Activated T-cell treated with anti-CD3 and anti-CD28 coated beads for 24 hours (primary cell): ENCODE results near the gene VEZF1.
"Not testable (repeated sequence)": the region's sequence is repeated elsewhere in the genome, so short reads cannot be mapped to it uniquely, and the experiment has no call there.

Experiments used
- DNase-seq: peaks from one replicate; pipeline ENCODE4 v3.0.0-alpha.2; 2020; ENCODE audit warnings: low read depth

The VEZF1 gene

DNA sequence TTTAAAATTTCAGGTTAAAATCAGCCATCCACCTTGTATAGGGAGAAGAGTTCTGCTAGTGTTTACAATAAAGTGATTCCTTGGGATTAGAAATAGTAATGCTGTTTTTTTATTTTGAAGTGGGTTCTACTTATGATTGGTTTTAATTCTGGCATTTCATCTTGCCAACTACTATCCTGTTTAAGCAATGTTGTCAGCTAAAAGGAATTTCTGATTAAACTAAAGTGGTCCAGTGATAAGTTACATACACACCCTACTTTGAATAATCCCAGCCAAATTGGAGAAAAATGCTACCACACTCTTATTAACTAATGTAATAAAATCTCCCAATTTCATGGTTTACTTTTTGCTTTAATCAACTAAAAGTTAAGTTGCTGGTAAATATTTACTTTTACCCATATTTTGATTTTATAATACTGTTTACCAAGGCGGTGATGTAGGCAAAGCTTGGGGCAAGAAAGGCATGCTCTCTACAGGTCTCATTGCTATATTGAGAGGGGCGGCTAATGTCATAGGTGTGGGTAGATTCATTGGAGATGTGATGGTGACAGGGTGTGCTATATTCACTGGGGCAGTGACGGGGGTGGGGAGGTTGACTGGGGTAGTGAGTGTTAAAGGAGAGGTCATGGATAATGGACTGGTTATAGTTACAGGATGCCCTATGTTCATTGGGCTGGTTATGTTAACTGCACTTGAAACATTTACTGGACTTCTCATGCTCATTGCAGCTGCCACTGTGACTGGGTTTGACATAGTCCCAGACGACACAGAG is 13.8 kb downstream of the VEZF1 start:
- not testable (repeated sequence) for DNase-seq

DNA sequence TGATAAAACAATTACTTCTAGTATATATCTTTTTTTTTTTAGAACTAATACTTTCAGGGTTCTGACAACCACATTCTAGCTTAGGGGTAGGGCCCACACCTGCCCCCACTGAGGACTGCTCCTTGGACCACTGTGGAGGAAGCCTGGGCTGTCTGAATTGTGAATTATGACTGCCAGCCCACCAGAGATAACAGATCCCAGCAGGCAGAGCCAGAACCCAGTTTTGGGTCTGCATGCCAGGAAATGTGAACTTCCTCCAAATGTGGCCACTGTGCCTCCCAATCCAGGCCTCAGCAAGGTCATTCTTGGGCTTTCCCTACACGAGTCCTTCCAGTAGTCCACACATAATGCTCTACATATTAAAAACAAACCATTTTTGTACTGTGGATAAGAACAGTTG is 15.9 kb downstream of the VEZF1 start:
- no peak for DNase-seq

DNA sequence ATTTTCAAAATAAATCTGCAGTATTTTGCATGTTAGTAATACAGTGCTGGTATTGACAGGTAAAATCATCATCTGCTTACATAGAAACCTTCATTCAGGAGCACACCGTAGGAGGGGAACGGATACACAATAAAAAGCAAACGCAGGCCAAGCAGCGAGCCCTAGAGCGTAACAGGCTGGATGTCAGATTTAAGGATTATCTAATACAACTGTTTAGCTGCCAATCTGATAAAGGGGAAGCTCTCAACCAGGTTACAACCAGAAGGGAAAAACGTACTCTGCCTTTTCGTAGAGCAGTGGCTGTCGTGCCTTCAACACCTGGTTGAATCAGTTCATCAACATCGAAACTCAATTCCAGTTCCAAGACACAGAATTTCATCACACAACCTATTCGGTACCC is 16.5 kb downstream of the VEZF1 start:
- DNase-seq, result no peak

DNA sequence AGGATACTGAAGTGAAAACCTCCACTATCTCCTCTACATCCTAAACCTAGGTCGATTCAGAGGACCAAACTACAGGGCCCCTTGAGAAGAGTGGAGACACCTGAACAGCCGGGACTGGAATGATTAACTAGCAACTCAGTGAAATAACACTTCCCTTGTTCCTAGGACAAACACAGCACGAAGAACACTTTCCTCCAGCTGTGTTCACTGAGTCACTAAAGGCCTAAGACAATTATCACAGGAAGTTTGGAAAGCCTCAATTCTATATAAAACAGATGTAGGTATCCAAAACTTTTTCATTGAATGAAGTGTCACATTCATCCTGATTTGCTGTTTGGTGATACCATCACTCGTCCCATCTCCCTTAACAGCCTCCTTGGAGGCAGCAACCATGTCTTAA is 17.3 kb downstream of the VEZF1 start:
- no peak for DNase-seq

DNA sequence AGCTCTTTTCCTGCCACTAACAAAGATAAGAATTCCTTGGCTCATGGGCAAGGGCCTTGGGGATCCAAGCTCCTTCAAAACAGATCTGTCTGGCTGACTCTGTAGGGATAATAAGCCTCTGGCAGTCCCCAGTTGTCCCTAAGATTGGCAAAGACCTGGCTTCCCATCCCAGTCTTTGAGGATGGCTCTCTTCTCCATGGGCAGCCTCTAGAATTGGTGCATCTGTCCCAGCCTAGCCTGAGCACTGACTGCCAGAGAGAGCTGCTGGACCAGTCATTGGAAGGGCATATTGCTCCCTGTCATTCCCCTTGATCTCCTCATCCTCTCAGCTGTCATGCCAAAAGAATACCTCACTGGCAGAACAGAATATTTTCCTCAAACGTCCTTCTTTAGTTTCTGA is 19.6 kb downstream of the VEZF1 start:
- no peak for DNase-seq

DNA sequence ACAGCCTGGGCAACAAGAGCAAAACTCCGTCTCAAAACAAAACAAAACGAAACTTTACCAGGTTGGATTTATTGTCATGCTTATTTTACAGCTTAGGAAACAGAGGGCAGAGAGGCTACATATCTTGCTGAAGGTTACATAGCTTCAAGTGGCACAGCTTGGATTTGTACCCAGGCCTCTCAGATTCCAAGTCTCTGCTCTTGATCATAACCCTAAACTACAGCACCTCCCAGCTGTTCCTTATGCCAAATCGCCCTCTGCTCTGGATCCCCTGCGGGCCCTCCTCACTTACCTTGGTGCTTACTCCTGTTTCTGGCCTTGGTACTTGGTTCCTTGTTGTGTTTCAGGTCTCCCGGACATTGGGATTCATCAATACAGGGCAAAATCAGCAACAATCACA is 21.2 kb downstream of the VEZF1 start:
- DNase-seq, result no peak

DNA sequence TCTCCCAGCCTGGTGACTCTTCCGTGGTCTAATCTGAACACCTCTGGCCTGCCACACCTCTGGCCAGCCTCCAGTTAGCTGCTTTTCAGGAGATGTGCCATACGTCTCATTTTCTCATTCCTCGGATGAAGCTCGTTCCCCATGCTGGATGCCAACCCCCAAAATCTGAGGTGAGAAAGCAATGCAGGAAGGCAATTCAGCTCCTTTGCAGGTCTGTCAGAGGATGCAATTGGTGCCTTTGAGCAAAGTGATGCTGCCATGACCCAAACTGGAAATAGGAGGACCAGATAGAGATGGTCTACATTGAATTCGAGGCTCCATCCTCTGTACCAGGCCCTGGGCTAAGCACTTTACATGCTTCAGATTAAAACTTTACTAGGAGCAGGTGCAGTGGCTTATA is 21.8 kb downstream of the VEZF1 start:
- no peak for DNase-seq

DNA sequence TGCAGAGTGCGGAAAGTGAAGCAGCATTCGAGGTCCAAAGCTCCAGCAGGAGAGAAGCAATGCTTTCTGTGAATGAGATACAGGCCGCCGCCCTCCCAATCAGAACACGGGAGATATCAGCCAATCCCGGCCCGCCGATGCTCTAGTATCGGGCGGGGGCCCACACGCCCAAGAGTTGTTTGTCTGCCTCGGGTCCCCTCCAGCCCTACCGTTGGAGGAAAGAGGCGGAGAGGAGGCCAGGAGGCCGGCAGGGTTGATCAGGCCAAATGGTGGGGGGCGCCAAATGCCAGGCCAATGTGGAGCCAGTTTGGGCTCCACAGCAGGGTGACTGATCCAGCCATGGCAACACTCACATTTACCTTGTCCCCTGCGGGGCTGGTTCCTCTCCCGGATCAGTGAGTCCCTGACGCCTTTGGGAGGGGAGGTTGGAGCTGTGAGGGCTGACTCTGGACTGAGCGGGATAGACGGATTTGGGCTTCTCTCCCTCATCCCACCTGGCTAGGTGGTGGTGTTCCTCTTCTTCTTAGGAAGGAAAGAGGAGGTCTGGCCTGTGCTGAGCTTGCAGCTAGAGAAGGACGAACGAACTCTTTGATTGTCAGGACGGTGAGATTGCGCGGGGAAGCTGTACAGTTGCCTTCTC is 22.4 kb downstream of the VEZF1 start:
- DNase-seq, result no peak

DNA sequence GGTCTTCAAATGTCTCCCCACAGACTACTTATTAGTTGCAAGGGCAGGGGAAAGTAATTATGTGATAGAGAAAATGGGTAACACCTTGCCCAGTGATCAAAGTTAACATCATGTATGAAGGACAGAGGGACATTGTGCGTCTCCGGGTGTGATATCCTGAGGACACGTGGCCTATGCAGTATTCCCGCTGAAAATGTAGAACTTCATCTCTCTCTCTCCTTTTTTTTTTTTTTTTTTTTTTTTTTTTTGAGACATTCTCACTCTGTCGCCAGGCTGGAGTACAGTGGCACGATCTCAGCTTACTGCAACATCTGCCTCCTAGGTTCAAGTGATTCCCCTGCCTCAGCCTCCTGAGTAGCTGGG is 24.9 kb downstream of the VEZF1 start:
- DNase-seq, result no peak

DNA sequence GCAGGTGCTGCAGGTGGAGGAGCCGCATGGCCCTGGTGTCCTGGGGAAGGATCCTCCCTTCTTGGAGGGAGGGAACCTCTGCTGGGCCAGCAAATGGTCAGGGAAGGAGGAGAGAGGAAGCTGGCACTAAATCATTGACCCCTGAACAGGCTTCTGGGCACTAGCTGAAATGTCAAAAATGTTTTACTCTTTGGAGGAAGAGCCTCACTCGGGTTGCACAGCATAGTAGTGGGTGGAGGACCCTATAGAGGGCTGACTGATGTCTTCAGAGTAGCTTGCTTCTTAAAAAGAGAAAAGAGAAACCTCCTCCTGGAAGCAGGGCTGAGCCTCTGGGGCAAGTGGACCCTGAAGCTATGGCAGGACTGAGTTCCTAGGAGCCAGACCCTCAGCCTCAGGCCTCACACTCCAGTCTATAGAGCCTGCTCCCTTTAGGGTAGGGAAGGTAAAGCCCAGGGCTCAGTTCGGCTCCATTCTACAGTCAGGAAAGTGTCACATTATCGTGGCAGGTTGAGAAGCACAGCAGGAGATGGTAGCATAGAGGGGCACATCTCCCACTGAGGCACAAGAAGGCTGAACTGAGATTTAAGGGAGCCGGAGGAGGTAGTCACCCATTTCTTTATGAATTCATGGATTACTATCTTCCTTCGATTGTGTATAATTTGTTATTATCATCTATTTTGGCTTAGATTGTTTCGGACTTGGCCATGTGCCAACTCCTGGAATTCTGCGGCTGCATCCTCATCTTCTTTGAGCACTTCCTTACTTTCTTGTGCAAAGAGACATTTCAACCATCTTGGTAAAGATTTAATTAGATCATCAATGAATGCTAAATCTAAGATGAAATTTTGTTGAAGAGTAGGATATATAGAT is 25.5 kb downstream of the VEZF1 start:
- no peak for DNase-seq

DNA sequence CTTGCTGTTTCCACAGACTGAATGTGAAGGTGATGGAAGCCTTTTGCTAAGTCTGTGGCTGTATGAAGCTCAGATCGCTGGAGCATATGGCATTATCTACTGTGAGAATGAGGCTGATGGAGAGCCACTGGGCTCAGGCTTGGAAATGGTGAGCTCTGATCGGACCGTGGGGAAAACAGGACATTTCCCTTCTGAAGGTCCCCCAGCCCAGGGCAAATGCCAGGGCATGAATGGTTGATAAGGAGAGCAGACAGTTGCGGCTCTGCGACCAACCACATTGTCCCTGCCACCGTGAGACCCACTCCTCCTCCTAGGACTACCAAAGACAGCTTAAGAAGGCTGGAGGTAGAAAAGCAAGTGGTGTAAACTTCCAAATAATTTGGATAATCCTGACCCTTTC is 28.1 kb downstream of the VEZF1 start:
- no peak for DNase-seq

DNA sequence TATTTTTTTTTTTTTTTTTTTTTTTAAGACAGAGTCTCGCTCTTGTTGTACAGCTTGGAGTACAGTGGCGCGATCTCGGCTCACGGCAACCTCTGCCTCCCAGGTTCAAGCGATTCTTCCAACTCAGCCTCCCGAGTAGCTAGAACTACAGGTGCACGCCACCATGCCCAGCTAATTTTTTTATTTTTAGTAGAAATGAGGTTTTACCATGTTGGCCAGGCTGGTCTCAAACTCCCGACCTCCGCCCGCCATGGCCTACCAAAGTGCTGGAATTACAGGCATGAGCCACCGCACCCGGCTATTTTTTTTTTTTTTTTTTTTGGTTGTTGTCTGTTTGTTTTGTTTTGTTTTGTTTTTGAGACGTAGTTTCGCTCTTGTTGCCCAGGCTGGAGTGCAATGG is 29.7 kb downstream of the VEZF1 start:
- not testable (repeated sequence) for DNase-seq

DNA sequence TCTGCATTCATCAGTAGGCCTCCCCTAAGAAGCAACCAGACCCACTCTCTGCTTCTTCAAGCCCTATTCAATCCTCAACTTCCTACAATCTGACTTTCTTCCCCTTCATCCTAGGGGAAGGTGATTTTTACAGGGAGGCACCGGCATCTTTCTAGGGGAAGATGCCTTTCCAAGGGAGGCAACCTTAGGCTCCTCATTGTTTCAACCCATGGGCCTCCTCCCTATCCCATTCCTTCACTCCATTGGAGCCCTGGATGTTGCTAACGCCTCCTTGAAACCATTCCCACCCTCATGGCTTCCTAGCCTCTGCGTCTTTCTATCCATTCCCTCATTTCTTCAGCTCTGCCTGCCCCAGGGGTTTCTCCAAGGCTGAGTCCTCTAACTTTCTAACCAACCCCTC is 30.2 kb downstream of the VEZF1 start:
- no peak for DNase-seq

DNA sequence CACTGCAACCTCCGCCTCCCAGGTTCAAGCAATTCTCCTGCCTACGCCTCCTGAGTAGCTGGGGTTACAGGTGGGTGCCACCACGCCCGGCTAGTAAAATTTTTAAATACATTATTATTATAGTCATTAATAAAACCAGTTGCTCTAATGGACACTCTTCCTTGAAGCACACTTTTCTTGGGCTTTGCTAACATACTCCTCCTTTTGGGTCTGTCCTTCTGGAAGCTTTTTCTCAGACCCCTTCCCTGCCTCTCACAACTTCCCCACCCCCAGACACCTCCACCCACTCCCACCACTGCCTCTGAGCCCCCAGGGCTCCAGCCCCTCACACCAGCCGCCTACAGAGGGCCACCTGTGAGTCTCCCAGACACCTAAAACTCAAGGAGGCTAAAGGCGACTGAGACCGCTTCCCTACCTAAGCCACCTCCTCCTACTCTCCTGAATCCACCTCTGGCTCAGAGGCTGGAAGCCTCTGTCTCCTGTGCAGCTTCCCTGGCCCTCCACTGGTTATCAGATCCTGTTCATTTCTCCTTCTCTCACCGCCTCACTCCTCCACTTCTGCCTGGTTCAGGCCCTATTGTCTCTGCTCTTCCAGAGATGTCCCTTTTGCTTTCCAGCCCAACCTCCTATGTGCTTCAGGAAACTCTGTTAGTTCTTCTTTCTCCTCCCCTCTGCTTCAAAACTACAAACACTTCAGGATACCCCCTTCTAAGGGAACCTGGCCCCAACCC is 30.8 kb downstream of the VEZF1 start:
- DNase-seq, result no peak

DNA sequence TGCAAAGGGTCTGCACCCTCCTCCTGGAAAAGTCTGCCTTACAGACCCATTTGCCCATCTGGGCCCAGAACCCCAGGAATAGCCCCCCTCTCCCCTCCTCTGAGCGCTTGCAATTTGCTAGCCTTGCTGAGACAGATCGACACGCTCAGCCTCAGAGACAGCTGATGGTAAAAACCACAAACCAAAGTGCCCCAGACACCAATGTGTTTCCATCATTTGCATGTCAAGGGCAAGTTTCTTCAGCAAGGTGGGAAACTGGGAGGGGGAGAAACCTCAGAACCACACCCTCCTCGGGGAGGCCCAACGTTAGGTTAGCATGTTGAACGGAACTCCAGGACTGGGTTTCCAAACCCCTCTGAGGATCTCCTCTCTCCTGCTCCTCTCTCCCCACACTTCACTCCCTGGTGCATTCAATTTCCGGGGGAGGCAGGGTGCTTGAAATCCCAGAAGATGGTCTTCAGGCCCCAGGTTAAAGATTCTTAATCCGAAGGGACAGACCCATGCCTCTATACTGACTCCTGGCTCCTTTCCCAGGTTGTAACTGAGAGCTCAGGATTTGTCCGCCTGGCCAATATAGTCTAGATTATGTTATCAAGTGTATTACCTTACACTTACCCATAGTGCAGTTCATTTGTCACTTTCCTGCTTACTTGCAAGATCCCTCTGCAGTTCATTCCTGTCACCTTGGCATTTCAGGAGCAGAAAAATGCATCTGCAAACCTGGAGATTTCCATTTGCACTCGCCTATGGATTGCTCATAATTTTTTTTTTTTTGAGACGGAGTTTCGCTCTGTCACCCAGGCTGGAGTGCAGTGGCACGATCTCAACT is 31.5 kb downstream of the VEZF1 start:
- DNase-seq, result peak; percentile 20

DNA sequence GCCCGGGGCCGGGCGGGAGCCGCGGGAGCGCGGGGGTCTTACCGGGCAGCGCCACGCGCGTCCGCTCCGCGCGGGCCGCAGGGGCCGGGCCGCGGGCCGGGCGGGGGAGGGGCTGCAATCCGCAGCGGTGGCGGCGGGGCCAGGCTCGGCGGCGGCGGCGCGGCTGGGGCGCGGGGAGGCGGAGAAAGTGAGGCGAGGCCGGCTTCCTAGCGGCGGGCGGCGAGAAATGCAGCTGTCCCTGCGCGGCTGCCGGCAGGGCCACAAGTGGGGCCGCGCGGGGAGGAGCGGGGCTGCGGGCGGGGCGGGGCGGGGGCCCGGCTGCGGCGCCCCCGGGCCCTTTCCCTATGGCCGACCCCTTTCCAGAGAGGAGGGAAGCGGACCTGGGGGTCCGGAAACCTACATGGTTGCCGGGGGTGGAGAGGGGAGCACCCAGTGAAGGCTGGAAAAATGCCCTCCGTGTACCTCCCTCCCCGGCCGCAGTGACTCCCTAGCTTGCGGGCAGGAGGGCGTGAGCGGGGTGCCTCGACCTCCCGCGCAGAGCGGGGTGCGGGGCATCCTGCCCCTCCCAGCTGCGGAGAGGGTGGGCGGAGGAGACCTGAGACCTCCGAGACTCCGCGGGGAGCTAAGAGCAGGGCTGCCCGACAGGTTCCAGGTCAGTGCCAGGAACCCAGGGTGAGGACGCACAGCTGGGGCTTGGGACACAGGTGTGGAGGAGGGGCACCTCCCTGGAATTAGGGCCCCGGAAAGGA is 32.7 kb downstream of the VEZF1 start, which contains the start of gene CUEDC1:
Gene CUEDC1, minus strand, starts transcription at position 230 of the 749 bp plus-strand sequence. CDS start 69,848 bp downstream, outside the sequence.
- peak; percentile 54 for DNase-seq

DNA sequence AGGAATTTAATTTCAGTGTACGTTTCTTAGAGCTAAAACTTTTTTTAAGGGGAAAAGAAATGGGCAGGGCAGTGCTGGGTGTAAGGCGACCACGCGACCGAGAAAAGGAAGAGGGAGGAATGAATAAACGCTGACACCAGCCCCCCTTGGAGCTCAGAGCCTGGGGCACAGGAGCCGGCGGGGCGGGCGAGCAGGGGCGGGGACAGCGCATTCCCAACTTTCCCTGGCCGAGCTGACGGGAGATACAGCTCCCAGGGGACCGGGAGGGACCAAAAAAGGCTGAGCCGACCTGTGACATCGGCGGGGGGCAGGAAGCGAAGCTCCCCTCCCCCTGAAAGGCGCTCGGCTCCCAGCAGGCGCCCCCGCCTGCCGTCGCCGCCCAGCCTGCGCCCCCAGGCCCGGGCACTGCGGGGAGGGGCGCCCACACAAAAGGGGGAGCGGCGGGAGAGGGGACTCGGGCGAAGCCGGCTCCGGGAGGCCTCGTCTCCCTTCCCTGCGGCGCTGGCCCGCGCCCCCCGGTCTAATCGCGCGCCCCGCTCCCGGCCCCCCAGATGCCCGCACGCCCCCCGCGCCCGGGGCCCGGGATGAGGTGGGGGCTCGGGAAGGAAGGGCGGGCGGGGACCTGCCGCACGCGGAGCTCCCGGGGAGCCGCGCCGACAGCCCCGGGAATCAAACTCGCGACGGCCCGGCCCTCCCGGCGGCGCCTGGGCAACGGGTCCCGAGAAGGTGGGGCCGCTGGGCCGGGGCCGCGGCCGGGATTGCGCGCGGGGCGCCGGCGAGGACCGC is 33.5 kb downstream of the VEZF1 start:
- no peak for DNase-seq

DNA sequence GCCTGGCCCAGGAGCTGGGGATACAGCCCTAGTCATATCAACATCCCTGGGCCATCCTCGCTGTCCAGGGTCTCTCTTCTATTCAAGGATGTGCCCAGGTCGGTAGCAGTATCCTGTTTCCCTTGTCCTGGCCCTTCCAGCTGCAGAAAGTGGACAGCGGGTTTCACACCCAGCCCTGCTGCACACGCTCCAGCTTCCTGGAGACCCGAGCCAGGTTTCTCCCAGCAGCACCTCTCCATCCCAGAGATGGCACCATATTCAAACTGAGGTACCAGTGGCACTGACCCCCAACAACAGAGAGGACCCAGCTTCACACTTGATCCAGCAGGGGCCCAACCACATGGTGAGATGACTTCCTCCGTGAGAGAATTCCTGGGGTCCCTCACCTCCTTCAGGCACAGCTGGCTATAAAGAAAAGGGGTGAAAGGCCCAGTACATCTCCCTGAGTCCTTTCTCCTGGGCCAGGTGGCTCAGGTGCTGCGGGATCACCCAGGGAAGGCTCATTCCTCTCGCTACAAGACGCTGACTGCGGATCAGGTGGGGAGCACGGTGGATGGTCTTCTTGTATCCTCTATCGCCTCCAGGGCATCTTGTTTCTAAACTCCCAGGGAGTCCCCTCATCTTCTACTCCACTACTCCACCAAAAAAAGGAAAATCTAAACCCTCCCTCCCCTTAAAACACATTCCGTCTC is 34.2 kb downstream of the VEZF1 start:
- DNase-seq, result no peak

DNA sequence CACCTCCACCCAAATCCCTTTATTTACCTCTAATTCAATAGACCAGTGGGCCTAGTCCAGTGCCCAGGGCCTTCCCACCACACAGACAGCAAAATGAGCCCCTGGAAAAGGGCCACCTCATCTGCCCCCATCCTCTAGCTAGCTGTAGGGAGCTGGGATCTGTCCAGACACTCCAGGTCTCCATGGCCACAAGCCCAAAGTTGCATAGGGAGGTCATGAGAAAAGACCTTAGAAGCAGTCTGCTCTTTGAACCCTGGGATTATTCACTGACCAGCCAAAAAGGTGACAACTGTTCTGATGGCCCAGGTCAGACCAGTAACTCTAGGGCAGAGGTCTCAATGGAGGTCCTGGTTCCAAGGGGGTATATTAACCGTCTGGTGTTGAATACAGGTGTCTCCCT is 34.8 kb downstream of the VEZF1 start:
- DNase-seq, result no peak
